NCI-H526 treated with DMSO at 0.1 percent for 48 hours (cell line): Measurements from ENCODE around the gene ARL6IP4.

Experiments used
- DNase-seq: peaks from one replicate; lab custom pipeline; 2025; lab: John Stamatoyannopoulos, UW

ARL6IP4 gene

GRCh38 chr12:122978507-122978955, 1.9 kb upstream of the ARL6IP4 start:
- no peak for DNase-seq

DNA sequence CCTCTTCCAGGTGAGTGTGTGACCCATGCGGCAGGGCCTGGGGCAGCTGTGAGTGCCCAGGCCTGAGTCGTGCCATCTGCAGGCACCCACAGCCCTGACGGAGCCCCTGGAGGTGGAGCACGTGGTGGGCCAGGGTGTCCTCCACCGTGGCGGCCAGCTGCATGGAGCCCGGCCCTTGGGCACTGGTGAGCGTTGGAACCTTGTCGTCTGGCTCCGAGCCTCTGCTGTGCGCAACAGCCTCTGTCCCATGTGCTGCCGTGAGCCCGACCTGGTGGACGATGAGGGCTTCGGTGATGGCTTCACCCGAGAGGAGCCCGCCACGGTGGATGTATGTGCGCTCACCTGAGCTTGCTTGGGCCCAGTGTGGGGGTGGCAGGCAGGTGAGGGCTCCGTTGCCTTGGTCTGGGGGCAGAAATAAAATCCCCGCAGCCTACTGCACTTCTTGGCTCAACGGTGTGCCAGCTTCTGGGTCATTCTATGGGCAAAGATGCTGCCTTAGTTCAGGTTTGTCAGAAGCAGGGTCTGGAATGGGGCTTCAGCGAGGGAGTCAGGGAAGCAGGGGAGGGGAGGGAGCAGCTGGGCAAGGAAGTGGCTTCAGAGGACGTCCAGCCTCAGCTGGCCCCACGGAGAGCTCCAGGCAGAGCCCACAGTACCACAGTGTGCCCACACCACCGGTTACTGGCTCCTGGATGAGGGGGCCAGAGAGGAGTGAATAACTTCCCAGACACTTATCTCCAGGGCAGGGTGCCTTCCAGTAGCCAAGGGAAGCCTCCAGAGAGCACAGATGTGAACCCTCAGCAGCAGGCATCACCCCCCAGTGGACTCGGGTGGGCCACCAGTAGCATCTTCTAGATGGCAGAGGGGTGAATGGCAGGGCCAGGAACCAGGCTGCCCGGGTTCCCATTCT, 1.2 kb upstream of the ARL6IP4 start:
- no peak for DNase-seq

- DNase-seq, result peak; percentile 28
Observed at GRCh38 chr12:122979908-122980182, 636 bp upstream of the ARL6IP4 start.

DNA sequence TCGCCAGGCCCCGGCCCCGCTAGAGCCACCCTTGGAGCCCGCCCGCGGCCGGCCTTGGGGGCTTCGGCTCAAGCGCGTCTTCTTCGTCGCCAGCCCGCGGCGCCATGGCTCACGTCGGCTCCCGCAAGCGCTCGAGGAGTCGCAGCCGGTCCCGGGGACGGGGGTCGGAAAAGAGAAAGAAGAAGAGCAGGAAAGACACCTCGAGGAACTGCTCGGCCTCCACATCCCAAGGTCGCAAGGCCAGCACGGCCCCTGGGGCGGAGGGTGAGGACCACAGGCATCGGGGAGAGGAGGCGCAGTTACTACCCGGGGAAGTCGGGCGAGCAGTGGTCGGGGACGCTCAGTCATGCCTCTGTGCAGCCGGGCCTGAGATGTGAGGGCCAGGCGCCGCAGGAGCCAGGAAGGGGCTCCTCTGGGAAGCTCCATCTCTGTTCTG, 573 bp downstream of the ARL6IP4 start:
- DNase-seq, result no peak

- DNase-seq, result no peak
Observed at GRCh38 chr12:122981587-122982476, 1.4 kb downstream of the ARL6IP4 start.

- DNase-seq, result no peak
Observed at GRCh38 chr12:122982477-122982815, 2.0 kb downstream of the ARL6IP4 start.

GRCh38 chr12:122982963-122983788, 2.7 kb downstream of the ARL6IP4 start:
- no peak for DNase-seq

- DNase-seq, result no peak
Observed at GRCh38 chr12:122983789-122984515, 3.5 kb downstream of the ARL6IP4 start.

GRCh38 chr12:122984612-122985337, 4.3 kb downstream of the ARL6IP4 start:
- DNase-seq, result no peak

- no peak for DNase-seq
Observed at GRCh38 chr12:122985338-122986257, 5.1 kb downstream of the ARL6IP4 start.

DNA sequence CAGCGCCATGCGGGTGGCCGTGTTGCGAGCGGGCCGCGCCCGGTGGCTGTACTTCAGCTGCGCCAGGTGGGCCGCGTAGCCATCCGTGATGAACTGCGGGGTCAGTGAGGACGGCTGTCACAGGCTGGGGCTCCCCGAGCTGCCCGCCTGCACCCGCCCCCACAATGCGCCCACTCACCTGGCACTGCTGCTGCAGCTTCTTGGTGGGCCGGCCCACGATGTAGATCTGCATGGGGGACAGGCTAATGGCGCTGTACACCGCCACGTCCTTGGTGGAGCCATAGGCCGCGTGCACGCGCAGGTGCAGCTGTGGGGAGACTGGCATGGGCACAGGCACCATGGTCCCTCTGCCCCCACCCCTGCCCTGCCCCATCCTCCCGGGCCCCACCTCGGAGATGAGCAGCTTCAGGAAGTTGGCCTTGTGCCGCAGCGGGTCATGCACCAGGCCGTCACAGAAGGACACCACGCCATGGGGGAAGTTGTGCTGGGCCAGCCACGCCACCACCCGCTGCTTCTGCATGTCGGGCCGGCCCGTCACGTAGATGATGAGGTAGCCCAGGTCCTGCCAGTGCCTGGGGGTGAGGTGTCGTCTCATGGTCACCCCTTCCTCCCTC, 5.9 kb downstream of the ARL6IP4 start:
- DNase-seq, result no peak

DNA sequence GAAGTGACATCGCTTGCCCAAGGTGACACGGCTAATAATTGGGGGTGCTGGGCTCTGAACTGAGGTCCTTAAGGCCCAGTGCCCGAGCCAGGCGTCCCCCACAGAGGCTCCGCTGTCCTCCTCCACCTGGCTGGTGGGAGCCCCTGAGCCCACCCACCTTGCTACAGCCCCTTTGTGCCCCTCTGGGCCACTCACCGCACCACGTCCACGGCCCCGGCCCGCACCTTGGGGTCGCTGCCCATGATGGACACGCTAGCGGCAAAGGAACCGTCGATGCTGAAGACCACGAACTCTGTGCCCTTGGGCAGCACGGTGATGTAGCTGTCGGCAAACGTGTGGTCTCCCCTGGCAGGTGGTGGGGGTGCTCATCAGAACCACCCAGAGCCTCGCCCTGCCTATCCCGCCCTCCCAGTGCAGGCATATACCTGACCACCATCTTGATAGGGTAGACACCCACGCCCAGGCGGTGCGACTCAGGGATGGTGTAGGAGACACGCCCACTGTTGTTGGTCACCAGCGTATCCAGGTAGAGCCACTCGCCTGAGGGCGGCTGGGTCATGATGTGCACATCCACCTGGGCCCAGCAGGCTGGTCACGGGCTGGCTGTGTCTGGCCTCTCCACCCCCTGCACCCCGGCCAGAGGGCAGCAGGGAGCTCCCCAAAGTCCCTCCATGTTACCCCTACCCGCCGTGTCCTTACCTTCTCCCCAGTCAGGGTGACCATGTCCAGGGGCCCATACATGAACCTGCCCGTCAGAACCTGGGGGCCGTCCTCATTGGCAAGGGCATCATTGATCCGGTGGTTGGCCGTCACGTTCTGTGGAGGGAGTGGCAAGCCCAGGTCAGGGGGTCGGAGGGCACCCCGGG, 6.8 kb downstream of the ARL6IP4 start:
- DNase-seq, result no peak

DNA sequence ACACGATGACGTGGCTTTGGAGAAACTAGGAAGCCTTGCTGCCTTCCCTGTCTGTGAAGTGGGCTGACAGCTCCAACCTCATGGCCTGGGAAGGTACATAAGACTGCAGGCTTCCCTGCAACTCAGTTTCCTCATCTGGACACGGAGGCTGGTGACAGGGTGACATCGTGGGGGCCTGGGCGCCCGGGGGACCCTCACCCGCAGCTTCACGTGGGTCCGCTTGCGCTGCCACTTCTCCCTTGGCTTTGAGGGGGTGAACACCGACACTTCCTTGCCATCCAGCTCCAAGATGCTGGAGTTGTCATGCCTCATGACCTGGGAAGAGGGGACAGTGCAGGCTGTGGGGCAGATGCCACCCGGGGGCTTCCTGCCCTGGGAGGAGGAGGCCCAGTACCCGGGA, 7.6 kb downstream of the ARL6IP4 start:
- DNase-seq, result no peak

DNA sequence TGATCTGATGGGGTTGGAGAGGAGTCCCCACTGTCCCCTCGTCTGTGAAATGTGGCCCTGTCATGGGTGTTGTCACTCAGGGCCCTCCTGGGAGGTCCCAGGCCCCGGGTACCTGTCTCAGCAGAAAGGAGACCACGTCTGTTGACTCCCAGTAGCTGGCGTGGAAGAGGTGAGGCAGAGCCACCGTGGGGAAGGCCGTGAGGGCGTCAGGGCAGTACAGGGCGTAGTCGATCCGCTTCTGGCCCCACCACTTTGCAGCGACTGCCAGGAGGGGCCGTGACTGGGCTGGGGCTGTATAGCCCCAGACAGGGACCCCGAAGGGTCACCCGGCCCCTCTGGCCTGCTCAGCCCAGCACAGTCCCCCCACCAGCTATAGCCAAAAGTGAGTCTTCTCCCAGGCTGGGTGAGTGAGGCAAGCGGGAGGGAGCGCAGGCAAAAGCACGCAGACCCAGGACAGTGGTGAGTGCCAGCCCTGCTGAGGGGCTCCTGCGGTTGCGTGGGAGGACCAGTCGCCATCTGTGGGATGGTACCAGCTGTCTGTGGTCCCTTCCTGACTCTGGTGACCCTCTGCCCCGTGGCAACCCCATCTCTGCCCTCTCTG, 8.2 kb downstream of the ARL6IP4 start:
- DNase-seq, result no peak

DNA sequence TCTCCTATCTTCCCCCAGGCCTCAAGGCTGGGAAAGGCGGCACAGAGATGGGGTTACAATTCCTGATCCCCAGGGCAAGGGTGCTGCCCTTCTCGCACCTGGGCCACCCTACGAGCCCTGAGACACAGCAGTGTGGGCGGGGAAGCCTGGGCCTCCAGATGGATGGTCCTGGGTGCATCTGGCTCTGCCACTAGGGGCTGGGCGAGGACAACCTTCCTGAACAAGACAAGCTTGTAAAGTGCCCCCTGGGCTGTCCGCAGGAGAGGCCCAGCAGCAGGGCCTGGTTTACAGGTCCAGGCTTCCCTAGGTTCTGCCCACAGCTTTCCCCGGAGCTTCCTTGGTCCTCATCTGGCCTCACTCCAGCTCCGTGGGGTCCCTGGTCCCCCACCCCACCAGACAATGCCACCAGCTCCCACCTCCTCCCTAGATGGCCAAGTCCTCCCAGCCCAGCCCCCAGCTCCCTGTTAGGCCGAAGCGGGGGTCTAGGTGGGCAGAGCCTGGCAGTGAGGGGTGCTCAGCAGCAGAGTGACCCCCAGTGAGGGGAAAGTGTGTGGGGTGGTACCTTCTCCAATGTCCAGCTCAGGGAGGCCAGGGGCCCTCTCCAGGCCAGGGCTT, 8.9 kb downstream of the ARL6IP4 start:
- no peak for DNase-seq

- no peak for DNase-seq
Observed at GRCh38 chr12:122989874-122990419, 9.5 kb downstream of the ARL6IP4 start.

DNA sequence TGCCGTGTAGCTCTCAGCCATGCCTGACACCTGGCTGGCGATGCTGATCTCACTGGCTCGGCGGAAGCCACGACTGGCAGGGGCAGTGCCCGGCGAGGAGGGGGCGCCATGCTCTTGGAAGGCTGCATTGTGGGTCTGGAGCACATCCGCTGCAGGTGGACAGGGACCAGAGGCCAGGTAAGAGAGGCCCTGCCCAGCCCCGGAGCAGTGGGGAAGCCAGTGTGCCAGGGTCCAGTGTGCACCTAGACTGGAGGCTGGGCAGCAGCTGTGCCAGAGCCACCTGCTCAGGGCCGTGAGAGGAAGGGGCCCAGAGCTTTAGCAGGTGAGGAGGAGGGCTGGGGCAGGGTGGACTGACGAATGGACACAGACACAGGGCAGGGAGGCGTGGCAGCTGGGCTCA, 10.1 kb downstream of the ARL6IP4 start:
- DNase-seq, result no peak
